ENCODE data around the gene C1QC. TPM values are rescaled to one million over a fixed set of nuclear protein-coding genes. Genes with fewer than 3 reads are reported as not detected.

Gene C1QC
- not detected for total RNA-seq

DNA sequence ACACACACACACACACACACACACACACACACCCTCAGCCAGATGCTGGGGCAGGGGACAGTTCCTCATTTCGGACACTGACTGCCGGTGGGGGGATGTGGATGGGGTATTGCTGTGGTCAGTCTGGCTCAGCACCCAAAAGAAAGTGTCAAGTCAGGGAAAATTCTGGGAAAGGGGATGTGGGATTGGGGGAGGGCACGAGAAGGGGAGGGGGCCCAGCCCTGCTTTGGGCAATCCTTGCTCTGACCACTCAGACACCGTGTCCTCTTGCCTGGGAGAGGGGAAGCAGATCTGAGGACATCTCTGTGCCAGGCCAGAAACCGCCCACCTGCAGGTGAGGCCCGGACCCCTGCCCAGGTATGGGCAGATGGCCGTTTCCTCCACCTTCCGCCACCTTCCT lies at the start of gene C1QC:
Gene C1QC, plus strand, starts transcription at position 253 of the 400 bp plus-strand sequence. CDS start 391 bp downstream, outside the sequence.
- no peaks in the 10 kb centered on the region for H3K36me3 Mint-ChIP-seq (ENCODE audit: low read depth)
- H3K9me3 Mint-ChIP-seq: no peaks in the 10 kb centered on the region
- ChIA-PET POLR2A (no interaction called here), CTCF (no interaction called here)
- no peaks in the 10 kb centered on the region for H3K27me3 Mint-ChIP-seq
- no peaks in the 10 kb centered on the region for H3K4me1 Mint-ChIP-seq
- H3K4me3 Mint-ChIP-seq: no peak within 1 kb of the TSS
- H3K27ac Mint-ChIP-seq: no peak within 1 kb of the TSS
- DNase-seq: no peak

DNA sequence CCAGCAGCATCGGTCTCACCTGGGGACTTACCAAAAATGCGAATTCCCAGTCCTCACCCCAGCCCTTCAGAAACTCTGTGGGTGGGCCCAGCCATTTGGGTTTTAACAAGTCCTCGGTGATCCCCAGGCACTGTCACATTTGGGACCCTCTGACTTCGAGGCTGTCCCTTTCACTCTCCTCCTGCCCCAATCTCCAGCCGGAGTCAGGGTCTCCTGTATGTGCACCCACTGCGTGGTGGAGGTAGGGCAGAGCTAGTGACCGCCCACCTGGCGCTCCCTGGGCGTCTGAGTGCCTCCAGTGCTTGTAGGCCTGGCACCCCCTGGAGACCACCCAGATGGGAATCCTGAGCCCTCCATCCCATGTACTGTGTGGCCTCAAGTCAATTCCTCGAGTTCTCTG lies 49.0 kb upstream of the C1QC start:
- no peaks in the 10 kb centered on the region for H3K36me3 Mint-ChIP-seq (ENCODE audit: low read depth)

DNA sequence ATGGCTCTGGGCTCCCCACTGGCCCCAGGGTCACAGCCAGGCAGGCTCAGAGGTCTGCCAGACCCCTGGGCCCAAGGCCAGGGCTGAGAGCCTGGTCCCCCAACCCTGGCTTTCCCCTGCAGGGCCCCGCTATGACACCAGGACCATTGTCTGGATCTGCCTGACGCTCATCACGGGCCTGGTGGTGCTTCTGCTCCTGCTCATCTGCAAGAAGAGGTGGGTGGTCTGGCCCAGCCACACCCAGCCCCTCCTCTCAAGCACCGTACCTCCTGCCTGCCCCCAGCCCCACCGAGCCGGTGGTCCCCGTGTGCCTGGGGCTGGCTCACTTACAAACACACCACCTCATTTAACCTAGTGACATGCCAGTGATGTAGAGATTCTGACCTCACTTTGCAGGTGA lies 48.3 kb upstream of the C1QC start:
- Mint-ChIP-seq H3K36me3 (ENCODE audit: low read depth) (no peaks in the 10 kb centered on the region), H3K4me3 (no peak overlapping the region), H3K9me3 (no peaks in the 10 kb centered on the region), H3K27ac (no peak overlapping the region), H3K27me3 (no peaks in the 10 kb centered on the region), H3K4me1 (no peaks in the 10 kb centered on the region)
- ChIA-PET CTCF (no interaction called here), POLR2A (no interaction called here)
- DNase-seq: no peak

More for the DNA sequence above, 49.0 kb upstream of the C1QC start:
- H3K9me3 Mint-ChIP-seq: no peaks in the 10 kb centered on the region
- no peak for DNase-seq
- H3K27me3 Mint-ChIP-seq: no peaks in the 10 kb centered on the region
- ChIA-PET POLR2A (no interaction called here), CTCF (no interaction called here)
- H3K4me3 Mint-ChIP-seq: no peak overlapping the region
- H3K4me1 Mint-ChIP-seq: no peaks in the 10 kb centered on the region
- H3K27ac Mint-ChIP-seq: no peak overlapping the region

DNA sequence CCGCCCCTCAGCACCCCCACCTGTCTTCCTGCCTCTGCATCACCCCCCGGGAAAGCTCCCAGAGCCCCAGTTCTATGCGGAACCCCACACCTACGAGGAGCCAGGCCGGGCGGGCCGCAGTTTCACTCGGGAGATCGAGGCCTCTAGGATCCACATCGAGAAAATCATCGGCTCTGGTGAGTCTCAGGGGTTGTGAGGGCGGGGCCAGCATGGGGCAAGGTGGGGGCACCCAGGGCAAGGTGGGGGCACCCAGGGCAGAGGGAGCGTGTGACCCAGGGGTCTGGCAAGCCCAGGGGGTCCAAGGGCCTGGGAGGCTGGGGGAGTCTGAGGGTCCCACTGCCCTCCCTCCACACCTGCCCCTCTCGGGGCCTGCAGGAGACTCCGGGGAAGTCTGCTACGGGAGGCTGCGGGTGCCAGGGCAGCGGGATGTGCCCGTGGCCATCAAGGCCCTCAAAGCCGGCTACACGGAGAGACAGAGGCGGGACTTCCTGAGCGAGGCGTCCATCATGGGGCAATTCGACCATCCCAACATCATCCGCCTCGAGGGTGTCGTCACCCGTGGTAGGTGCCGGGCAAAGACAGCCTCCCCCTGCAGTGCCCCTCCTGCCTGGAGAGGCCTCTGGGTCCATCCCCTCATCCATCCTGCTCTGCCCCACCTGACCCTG lies 46.0 kb upstream of the C1QC start:
- Mint-ChIP-seq H3K4me1 (no peaks in the 10 kb centered on the region), H3K27me3 (no peaks in the 10 kb centered on the region), H3K9me3 (no peaks in the 10 kb centered on the region), H3K27ac (no peak overlapping the region), H3K36me3 (ENCODE audit: low read depth) (no peaks in the 10 kb centered on the region), H3K4me3 (no peak overlapping the region)
- DNase-seq: no peak
- ChIA-PET POLR2A (no interaction called here), CTCF (no interaction called here)

DNA sequence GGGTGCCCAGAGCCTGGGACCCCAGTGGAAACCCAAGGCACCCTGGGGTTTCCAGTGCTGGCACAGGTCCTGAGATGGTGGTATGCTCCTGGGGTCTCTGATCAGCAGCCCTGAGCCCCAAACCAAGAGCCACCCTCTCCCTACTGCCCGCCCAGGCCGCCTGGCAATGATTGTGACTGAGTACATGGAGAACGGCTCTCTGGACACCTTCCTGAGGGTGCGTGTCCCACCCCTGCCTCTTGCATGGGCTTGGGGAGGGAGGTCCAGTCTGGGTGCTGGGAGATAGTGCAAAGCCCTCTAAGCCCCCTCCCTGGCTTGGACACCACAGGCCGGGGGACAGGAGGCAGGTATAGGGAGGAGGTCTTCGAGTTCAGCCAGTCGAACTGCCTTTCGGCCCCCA lies 45.4 kb upstream of the C1QC start:
- no peaks in the 10 kb centered on the region for H3K27me3 Mint-ChIP-seq
- H3K4me1 Mint-ChIP-seq: no peaks in the 10 kb centered on the region
- POLR2A ChIA-PET: no interaction called here
- H3K9me3 Mint-ChIP-seq: no peaks in the 10 kb centered on the region
- H3K4me3 Mint-ChIP-seq: no peak overlapping the region
- no peaks in the 10 kb centered on the region for H3K36me3 Mint-ChIP-seq (ENCODE audit: low read depth)
- no peak for DNase-seq
- H3K27ac Mint-ChIP-seq: no peak overlapping the region
- CTCF ChIA-PET: no interaction called here

DNA sequence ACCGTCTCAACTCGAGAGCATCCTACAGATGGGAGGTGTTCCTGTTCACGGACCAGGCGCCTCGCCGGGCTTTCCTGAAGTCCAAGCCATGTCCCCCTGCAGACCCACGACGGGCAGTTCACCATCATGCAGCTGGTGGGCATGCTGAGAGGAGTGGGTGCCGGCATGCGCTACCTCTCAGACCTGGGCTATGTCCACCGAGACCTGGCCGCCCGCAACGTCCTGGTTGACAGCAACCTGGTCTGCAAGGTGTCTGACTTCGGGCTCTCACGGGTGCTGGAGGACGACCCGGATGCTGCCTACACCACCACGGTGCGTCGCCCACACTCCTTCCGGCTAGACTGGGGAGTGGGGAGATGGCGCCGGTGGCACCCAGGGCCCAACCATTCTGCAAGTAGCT lies 44.7 kb upstream of the C1QC start:
- Mint-ChIP-seq H3K4me3 (no peak overlapping the region), H3K4me1 (no peaks in the 10 kb centered on the region), H3K36me3 (ENCODE audit: low read depth) (no peaks in the 10 kb centered on the region), H3K27me3 (no peaks in the 10 kb centered on the region), H3K27ac (no peak overlapping the region), H3K9me3 (no peaks in the 10 kb centered on the region)
- ChIA-PET CTCF (interaction anchor here (0.7 kb wide), 1 partner anchor 563 kb away, joined by 3 read pairs; no protein-coding TSS in a partner anchor), POLR2A (no interaction called here)
- no peak for DNase-seq

DNA sequence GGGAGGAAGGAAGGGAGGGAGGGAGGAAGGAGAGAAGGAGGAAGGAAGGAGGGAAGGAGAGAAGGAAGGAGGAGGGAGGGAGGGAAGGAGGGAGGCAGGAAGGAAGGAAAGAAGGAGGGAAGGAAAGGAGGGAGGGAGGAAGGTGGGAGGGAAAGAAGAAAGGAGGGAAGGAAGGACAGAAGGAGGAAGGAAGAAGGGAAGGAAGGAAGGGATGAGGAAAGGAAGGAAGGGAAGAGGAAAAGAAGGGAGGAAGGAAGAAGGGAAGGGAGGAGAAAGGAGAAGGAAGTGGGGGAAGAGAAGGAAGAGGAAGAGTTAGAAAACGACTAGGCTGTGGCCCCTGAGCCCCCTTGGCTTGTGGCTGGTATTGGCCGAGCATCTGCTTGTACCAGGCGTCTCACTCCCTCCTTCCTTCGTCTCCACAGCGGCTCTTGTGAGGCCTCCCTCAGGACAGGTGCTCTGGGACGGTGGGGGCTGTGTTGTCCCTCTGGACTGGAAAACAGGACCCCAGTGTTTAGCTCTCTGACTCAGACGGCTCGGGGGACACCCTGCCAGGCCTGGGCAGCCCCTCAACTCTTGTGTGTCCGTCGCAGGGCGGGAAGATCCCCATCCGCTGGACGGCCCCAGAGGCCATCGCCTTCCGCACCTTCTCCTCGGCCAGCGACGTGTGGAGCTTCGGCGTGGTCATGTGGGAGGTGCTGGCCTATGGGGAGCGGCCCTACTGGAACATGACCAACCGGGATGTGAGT lies 43.2 kb upstream of the C1QC start:
- Mint-ChIP-seq H3K27ac (no peak overlapping the region), H3K27me3 (peaks cover 8% of the 10 kb centered on the region), H3K4me1 (no peaks in the 10 kb centered on the region), H3K4me3 (no peak overlapping the region), H3K9me3 (no peaks in the 10 kb centered on the region), H3K36me3 (ENCODE audit: low read depth) (no peaks in the 10 kb centered on the region)
- DNase-seq: no peak
- ChIA-PET CTCF (interaction anchor here (0.6 kb wide), 1 partner anchor 149 kb away, joined by 3 read pairs; the partner anchor contains the start of gene ZBTB40), POLR2A (no interaction called here)

DNA sequence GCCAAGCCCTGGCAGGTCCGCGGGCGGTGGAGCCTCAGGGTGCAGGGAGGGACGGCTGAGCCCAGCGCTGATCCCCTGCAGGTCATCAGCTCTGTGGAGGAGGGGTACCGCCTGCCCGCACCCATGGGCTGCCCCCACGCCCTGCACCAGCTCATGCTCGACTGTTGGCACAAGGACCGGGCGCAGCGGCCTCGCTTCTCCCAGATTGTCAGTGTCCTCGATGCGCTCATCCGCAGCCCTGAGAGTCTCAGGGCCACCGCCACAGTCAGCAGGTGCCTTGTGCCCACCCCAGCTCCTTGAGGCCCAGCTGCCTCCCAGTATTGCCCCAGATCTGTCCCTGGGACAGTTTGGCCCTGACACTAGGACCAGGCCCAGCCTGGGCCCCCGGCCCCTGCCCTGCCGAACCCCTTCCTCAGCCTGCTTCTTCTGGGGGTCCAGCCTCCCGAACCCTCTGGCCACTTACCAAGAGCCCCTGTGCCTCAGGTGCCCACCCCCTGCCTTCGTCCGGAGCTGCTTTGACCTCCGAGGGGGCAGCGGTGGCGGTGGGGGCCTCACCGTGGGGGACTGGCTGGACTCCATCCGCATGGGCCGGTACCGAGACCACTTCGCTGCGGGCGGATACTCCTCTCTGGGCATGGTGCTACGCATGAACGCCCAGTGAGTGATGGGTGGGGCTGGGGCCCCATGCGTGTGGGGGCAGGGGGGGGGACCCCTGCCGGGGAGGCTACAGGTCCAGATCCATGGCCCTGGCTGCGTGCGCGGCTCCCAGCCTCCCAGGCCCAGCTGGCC lies 42.4 kb upstream of the C1QC start:
- Mint-ChIP-seq H3K27me3 (peaks cover 13% of the 10 kb centered on the region), H3K9me3 (no peaks in the 10 kb centered on the region), H3K4me3 (no peak overlapping the region), H3K27ac (no peak overlapping the region), H3K4me1 (no peaks in the 10 kb centered on the region), H3K36me3 (ENCODE audit: low read depth) (no peaks in the 10 kb centered on the region)
- CTCF ChIA-PET: interaction anchor here (0.6 kb wide), 1 partner anchor 149 kb away, joined by 3 read pairs; the partner anchor contains the start of gene ZBTB40
- no peak for DNase-seq
- POLR2A ChIA-PET: no interaction called here

DNA sequence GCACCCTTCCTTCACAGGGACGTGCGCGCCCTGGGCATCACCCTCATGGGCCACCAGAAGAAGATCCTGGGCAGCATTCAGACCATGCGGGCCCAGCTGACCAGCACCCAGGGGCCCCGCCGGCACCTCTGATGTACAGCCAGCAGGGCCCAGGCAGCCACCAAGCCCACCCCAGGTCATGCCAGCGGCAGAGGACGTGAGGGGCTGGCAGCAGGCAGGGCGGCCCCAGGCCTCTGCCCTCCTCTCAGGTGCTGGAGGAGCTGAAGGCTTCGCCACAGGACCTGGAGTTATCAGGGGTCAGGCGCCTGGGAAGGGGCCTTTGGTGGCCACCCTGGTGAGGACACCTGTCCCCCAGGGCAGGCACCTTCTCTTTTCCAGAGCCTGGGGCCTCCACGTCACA lies 41.8 kb upstream of the C1QC start:
- Mint-ChIP-seq H3K27ac (no peak overlapping the region), H3K27me3 (peaks cover 19% of the 10 kb centered on the region), H3K9me3 (no peaks in the 10 kb centered on the region), H3K4me1 (no peaks in the 10 kb centered on the region), H3K4me3 (no peak overlapping the region), H3K36me3 (ENCODE audit: low read depth) (no peaks in the 10 kb centered on the region)
- ChIA-PET POLR2A (no interaction called here), CTCF (no interaction called here)
- no peak for DNase-seq

DNA sequence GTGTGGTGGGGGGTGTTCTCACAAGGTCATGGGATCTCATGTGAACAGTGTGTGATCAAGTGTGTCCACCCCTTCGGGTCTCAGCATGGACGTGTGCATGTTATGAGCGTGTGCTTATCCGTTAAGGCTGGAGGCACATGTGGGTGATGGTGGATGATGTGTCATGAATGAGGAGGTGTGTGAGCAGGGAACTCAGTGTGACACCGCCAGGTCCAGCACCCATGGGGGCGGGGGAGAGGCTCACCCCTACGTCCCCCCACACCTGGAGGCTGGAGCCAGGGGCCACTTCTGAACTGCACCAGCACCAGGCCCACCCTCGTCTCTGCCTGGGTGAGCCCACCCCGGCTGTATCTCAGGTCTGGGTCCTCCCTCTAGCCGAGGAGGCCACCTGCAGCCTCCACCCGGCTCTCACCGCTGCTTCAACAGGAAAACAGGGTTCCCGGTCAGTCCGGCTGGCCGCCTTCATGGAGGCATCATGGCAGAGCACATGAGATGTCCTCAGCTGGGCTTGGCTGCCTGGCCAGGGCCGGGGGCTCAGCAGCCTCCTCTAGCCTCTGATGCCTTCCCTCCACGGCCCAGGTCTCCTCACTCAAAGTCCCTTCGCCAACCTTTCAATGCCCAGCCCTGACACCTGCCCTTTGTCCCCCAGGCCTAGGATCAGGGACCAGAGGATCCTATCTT lies 41.2 kb upstream of the C1QC start:
- no peaks in the 10 kb centered on the region for H3K36me3 Mint-ChIP-seq (ENCODE audit: low read depth)
- ChIA-PET CTCF (no interaction called here), POLR2A (no interaction called here)
- H3K27ac Mint-ChIP-seq: no peak overlapping the region
- peaks cover 23% of the 10 kb centered on the region for H3K27me3 Mint-ChIP-seq
- no peak overlapping the region for H3K4me3 Mint-ChIP-seq
- no peak for DNase-seq
- no peaks in the 10 kb centered on the region for H3K4me1 Mint-ChIP-seq
- H3K9me3 Mint-ChIP-seq: no peaks in the 10 kb centered on the region

DNA sequence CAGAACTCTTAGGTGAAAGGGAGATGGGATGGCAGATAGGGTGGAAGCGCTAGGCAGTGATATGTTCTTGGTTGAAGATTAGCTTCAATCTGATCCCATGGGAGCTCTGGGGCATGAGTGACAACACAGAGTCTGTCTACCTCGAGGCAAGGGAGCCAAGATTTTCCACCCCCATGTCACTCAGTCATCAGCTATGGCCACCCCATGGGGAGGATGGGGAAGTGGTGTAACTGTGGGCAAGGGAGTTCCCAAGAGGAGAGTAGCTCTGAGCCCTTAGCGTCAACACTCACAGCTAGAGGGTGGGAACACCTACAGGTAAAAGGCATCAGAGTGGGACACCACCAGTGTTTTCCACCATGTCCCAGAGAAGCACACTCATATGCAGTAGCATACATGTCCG lies 37.3 kb upstream of the C1QC start:
- Mint-ChIP-seq H3K27me3 (peaks cover 33% of the 10 kb centered on the region), H3K9me3 (no peaks in the 10 kb centered on the region), H3K4me1 (no peaks in the 10 kb centered on the region), H3K4me3 (no peak overlapping the region), H3K36me3 (ENCODE audit: low read depth) (no peaks in the 10 kb centered on the region), H3K27ac (no peak overlapping the region)
- ChIA-PET CTCF (no interaction called here), POLR2A (no interaction called here)
- no peak for DNase-seq

DNA sequence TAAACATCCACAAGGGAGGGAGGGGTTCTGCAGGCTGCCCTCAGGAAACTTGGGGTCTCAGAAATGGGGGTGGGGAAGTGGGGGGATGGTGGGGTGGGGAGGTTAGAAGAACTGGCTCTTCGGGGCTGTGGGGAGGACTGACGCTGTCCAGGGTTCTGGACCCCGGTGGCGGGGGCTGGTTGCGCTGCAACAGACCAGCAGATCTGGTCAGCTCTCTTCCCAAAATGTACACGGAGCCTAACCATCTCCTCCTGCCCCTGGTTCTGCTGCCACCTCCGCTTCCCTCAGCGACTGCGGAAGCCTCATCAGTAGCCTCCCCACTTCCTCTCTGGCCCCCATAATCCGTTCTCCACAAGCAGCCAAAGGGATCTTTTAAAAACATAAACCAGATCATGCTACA lies 36.3 kb upstream of the C1QC start:
- Mint-ChIP-seq H3K36me3 (ENCODE audit: low read depth) (no peaks in the 10 kb centered on the region), H3K4me3 (no peak overlapping the region), H3K9me3 (no peaks in the 10 kb centered on the region), H3K27ac (no peak overlapping the region), H3K27me3 (peaks cover 33% of the 10 kb centered on the region), H3K4me1 (no peaks in the 10 kb centered on the region)
- POLR2A ChIA-PET: no interaction called here
- CTCF ChIA-PET: no interaction called here
- DNase-seq: no peak

DNA sequence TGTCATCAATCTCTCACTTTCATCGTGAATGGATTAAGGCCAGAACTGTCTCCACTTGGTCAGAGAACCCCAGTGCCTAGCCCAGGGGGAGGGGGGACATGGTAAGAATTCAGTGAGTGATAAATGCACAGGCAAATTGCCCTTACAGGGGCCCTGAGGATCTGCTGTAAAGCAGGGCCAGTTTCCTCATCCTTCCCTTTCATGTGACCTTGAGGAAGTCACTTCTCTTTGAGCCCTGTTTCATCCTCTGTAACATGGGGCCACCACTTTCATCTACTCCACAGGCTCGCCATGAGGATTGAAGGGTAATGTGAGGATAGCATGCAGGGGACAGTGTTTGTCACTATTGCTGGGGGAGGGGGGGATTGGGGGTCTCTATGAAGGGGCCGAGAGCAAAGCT lies 35.1 kb upstream of the C1QC start:
- Mint-ChIP-seq H3K4me3 (no peak overlapping the region), H3K27me3 (peaks cover 33% of the 10 kb centered on the region), H3K27ac (no peak overlapping the region), H3K36me3 (ENCODE audit: low read depth) (no peaks in the 10 kb centered on the region), H3K9me3 (no peaks in the 10 kb centered on the region), H3K4me1 (no peaks in the 10 kb centered on the region)
- CTCF ChIA-PET: interaction anchor here (0.7 kb wide), 1 partner anchor 1571 kb away, joined by 3 read pairs; no protein-coding TSS in a partner anchor
- no peak for DNase-seq
- POLR2A ChIA-PET: no interaction called here
